ENCODE measurements around the gene ULBP1. TPM values are rescaled to one million over a fixed set of nuclear protein-coding genes. Genes with fewer than 3 reads are reported as not detected.
"Not testable (repeated sequence)": the region's sequence is repeated elsewhere in the genome, so short reads cannot be mapped to it uniquely, and the experiment has no call there.

ULBP1 gene
- total RNA-seq, 1 donor from 2014 or later: under 0.01 TPM

- no peak for DNase-seq (ENCODE audit: low read depth in 2 of 2)
These were observed 11.1 kb downstream of the ULBP1 start for GRCh38 chr6:149974825-149975224.

- DNase-seq (ENCODE audit: low read depth in 2 of 2): no peak
These were observed 11.7 kb downstream of the ULBP1 start for GRCh38 chr6:149975400-149975799.

DNA sequence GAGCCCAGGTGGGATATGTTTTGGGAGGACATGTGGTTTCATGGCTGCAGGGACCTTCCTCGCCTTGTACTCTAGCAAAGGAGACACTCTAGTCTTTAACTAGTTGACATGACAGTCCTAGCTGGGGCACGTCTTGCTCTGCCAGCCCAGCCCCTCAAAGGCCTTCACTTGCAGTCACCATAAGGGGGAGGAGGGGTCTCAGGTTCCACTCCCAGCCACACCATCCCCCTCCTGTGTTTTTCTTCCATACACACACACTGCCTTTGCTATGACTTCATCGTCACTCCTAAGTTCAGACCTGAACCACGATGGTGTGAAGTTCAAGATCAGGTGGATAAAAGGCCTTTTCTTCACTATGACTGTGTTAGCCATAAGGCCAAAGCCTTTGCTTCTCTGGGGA lies 13.5 kb downstream of the ULBP1 start:
- no peak for DNase-seq (ENCODE audit: low read depth in 2 of 2)

- DNase-seq (ENCODE audit: low read depth in 2 of 2): no peak
These were observed 14.9 kb downstream of the ULBP1 start for GRCh38 chr6:149978610-149979009.

- DNase-seq (ENCODE audit: low read depth in 2 of 2): no peak
These were observed 15.6 kb downstream of the ULBP1 start for GRCh38 chr6:149979293-149979692.

DNA sequence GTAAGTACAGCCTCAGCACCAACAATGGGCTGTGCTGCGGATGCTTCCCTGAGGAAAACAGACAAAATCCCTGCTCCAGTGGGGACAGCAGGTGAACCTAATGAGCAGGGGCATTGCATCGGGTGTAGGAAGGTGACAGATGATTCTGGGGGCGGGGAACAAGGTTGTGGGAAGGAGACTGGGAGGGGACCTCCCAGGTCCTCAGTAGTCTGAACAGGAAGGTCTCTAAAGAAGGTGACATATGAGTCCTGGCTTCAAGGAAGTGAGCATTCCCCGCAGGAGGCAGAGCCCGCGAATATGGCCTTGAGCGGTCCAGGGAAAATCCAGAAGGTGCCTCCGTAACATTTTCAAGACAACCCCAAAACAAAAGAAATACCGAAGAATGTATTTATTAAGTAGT lies 19.4 kb downstream of the ULBP1 start:
- no peak for DNase-seq (ENCODE audit: low read depth in 2 of 2)

GRCh38 chr6:149984773-149985172 lies 21.0 kb downstream of the ULBP1 start:
- DNase-seq (ENCODE audit: low read depth in 2 of 2): no peak

GRCh38 chr6:149985481-149985937 lies 21.8 kb downstream of the ULBP1 start:
- no peak for DNase-seq (ENCODE audit: low read depth in 2 of 2)

DNA sequence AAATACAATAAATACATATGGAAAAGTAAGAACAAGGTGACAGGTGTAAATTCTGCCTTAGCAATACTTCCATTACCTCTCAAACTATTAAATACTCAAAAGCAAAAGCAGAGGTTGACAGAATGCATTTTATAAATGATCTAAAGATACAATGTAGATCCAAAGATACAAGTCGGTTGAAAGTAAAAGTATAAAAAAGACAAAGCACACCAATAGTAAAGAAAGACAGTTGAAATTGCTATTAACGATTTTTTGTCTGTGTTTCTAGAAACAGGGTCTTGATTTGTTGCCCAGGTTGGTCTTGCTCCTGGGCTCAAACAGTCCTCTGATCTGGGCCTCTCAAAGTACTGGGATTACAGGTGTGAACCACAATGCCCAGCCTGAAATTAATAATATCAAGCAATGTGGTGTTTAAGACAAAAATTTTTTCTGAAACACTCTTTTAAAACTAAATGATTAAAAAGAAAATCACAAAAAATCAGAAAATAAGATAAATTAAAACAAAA lies 23.9 kb downstream of the ULBP1 start:
- no peak for DNase-seq (ENCODE audit: low read depth in 2 of 2)

GRCh38 chr6:149988550-149989346 lies 25.0 kb downstream of the ULBP1 start:
- DNase-seq (ENCODE audit: low read depth in 2 of 2): no peak

GRCh38 chr6:149990212-149990660 lies 26.5 kb downstream of the ULBP1 start:
- no peak for DNase-seq (ENCODE audit: low read depth in 2 of 2)

DNA sequence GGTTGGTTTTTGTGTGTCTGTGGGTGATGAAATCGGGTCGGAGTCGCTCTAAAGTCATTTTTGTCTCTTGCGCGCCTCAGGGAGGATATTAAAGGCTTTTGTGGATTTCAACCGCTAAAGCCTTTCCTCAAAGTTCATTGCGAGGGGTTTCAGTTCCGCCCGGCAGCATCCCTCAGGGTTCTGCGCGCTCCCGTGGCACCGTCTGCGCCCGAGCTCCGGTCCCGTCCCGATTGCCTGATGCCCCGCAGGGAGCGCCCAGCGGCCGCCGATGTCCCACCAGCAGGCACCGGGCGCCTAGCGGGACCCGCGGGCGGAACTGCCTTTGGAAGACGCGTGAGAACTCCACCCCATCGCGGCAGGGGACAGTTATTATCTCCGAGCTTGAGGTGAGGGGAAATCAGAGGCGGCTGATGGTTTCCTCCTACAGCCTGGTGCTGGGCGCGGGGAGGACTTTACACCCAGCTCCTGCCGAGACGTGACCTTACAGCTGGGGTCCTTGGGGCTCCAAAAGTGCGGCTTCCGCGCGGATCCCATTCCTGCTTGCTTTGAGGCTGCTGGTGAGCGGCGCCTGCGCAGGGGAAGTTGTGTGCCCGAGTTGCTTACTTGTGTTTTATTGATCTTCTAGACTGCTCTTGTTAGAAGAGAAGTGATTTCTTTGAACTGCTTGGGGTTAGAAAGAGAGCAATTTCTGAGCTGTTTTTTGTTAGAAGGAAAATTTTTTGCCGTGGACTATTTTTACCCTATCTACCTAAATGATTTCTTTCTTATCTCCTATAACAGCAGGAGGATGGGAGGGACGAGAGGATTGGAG lies 27.1 kb downstream of the ULBP1 start:
- no peak for DNase-seq (ENCODE audit: low read depth in 2 of 2)

- not testable (repeated sequence) for DNase-seq (ENCODE audit: low read depth in 2 of 2)
These were observed 27.7 kb downstream of the ULBP1 start for GRCh38 chr6:149991472-149991795.

GRCh38 chr6:149991838-149992237 lies 28.1 kb downstream of the ULBP1 start:
- no peak for DNase-seq (ENCODE audit: low read depth in 2 of 2)

- DNase-seq (ENCODE audit: low read depth in 2 of 2): no peak
These were observed 31.6 kb downstream of the ULBP1 start for GRCh38 chr6:149995235-149995750.

DNA sequence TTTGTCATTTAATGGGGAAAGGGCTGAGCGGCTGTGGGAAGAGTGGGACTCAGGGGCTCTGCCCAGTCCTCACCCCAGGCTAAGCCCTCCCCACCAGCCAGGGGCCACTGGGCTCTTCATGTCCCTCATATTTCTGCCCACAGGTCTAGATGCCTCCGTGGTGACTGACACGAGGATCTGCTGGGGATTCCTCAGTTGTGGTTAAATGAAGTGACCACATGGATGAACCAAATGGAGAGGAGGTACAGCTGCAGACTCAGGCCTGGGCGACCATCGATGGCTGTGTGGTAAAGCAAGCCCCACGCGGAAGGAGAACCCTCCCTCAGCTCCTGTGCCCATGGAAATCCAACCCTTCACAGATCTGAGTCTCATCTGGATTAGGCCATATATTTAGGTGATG lies 32.2 kb downstream of the ULBP1 start:
- DNase-seq (ENCODE audit: low read depth in 2 of 2): no peak

GRCh38 chr6:149999636-150000035 lies 35.9 kb downstream of the ULBP1 start:
- no peak for DNase-seq (ENCODE audit: low read depth in 2 of 2)

- DNase-seq (ENCODE audit: low read depth in 2 of 2): no peak
These were observed 37.7 kb downstream of the ULBP1 start for GRCh38 chr6:150001295-150002008.

- DNase-seq (ENCODE audit: low read depth in 2 of 2): no peak
These were observed 39.0 kb downstream of the ULBP1 start for GRCh38 chr6:150002710-150003109.

DNA sequence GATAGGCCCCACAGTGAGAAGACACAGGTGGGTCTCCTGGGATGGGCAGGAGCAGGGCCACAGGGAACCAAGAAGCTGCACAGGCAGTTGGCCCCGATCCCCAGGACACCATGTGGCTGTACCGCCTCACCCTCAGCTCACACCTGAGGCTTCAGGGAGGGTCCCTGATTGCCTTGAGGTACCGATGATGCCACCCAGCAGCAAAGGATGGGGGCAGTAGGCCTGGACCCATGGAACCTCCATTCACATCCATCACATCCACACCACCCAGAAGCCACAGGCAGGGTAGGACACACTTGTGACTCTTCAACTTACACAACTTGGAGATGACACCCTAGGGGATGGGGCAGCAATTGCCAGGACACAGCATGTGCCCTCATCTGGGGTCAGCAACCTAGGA lies 39.9 kb downstream of the ULBP1 start:
- DNase-seq (ENCODE audit: low read depth in 2 of 2): not testable (repeated sequence)

DNA sequence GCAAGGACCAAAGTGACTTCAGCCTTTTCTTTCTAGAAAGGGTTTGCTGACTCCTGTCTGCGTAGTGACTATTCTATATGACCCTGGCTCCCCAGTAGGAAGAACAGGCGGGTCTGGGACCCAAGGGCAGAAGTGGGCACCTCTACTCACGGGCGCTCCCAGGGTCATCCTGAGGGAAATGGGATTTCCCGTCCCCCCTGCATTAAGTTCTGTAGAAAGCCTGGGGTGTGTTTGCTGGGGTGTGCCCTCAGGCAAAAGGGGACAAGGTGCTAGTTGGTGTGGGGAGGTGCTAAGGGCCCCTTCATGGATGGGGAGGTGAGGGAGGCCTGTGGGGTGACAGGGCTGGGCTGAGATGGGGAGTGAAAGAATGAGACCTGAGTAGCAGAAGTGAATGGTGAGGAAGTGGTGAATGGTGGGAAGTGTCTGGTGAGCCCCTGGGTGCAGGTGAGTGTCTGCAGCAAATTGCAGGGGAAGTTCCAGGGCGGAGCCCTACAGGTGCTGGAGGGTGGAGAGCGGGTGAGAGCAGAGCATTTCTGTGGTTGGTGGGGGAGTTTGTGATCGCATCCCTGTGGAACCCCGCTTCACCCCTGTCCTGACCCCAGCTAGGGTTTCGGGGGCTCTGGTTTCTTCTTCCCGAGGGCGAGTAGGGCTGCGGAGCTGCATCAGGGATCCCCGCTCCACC lies 40.5 kb downstream of the ULBP1 start:
- no peak for DNase-seq (ENCODE audit: low read depth in 2 of 2)

Measured in dermis microvascular lymphatic vessel endothelial cell (primary cell).